PFSK-1 (cell line): ENCODE measurements around the gene MAP6.

Source experiments
- FOXP2 ChIP-seq: optimal IDR thresholded peaks from 2 replicates; pipeline ENCODE3; 2011; ENCODE audit warnings: borderline replicate concordance, control low read depth, inconsistent platforms; ENCODE audit not compliant: insufficient read depth; ENCODE audit errors: extremely low read length, extremely low read depth
- POLR2AphosphoS5 ChIP-seq: IDR thresholded peaks from 2 replicates; pipeline ENCODE4 v1.6.1; 2012; ENCODE audit warnings: low read depth, mild to moderate bottlenecking, control low read depth, low read length, moderate library complexity
- SIN3A ChIP-seq: IDR thresholded peaks from 2 replicates; pipeline ENCODE4 v1.6.1; 2012; ENCODE audit warnings: mild to moderate bottlenecking, low read length, moderate library complexity, borderline replicate concordance; ENCODE audit not compliant: insufficient read depth
- TAF1 ChIP-seq: IDR thresholded peaks from 2 replicates; pipeline ENCODE4 v1.6.1; 2012; ENCODE audit warnings: low read length, control low read depth, borderline replicate concordance; ENCODE audit not compliant: insufficient read depth
- TF ChIP-seq, protein P1 (sequence below), 2 experiments: IDR thresholded peaks; 2 replicates each; pipeline versions ENCODE4 v1.6.1 to v1.8.0; 2011 to 2012; ENCODE audit warnings: low read depth in 2 of 2, low read length in 2 of 2, control low read depth in 1 of 2, inconsistent platforms in 1 of 2, mild to moderate bottlenecking in 1 of 2, moderate library complexity in 1 of 2; ENCODE audit not compliant: insufficient read depth in 1 of 2

DNA sequence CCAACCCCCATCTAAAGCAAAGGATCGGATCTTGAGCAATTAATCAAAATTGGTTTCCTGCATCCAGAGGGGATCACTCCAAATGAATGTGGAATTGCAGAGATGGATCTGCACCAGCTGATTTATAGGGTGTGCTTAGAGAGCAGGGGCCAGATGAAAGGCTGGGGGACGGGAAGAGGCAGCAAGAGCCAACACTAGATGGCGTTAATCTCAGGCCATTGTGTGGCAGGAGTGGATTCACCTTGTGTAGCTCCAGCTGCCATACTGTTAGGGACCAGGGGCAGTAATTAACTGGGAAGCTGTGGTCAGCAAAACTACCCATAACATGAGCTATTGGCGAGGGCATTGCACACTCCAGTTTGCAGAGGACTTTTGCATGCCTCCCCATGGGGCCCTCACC lies 71.2 kb downstream of the MAP6 start:
- TF ChIP-seq POLR2AphosphoS5 (no peak), SIN3A (no peak), TAF1 (no peak), FOXP2 (no peak)
- TF ChIP-seq, protein P1, sequence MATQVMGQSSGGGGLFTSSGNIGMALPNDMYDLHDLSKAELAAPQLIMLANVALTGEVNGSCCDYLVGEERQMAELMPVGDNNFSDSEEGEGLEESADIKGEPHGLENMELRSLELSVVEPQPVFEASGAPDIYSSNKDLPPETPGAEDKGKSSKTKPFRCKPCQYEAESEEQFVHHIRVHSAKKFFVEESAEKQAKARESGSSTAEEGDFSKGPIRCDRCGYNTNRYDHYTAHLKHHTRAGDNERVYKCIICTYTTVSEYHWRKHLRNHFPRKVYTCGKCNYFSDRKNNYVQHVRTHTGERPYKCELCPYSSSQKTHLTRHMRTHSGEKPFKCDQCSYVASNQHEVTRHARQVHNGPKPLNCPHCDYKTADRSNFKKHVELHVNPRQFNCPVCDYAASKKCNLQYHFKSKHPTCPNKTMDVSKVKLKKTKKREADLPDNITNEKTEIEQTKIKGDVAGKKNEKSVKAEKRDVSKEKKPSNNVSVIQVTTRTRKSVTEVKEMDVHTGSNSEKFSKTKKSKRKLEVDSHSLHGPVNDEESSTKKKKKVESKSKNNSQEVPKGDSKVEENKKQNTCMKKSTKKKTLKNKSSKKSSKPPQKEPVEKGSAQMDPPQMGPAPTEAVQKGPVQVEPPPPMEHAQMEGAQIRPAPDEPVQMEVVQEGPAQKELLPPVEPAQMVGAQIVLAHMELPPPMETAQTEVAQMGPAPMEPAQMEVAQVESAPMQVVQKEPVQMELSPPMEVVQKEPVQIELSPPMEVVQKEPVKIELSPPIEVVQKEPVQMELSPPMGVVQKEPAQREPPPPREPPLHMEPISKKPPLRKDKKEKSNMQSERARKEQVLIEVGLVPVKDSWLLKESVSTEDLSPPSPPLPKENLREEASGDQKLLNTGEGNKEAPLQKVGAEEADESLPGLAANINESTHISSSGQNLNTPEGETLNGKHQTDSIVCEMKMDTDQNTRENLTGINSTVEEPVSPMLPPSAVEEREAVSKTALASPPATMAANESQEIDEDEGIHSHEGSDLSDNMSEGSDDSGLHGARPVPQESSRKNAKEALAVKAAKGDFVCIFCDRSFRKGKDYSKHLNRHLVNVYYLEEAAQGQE (IDR thresholded peaks at IDR 0.05; ENCODE audit: insufficient read depth in 1 of 2, low read depth in 2 of 2, low read length in 2 of 2): no peak
